Smooth muscle cell (in vitro differentiated cells): ENCODE results near the gene TSPAN5. TPM values are rescaled to one million over a fixed set of nuclear protein-coding genes. Genes with fewer than 3 reads are reported as not detected.

Experiments
- DNase-seq: peaks from one replicate; lab custom pipeline; 2025; ENCODE audit not compliant: unreplicated experiment; lab: John Stamatoyannopoulos, UW
- H2AFZ ChIP-seq: fragments of 200-600 bp; sonication (generic); 2 replicates; pipeline ENCODE4 v1.6.0; 2016; ENCODE audit warnings: antibody characterized with exemption, low read depth, mild to moderate bottlenecking
- H3F3A ChIP-seq: fragments of 200-600 bp; sonication (generic); 2 replicates; pipeline ENCODE4 v1.6.0; 2017; ENCODE audit warnings: antibody characterized with exemption, low read depth
- H3K27ac ChIP-seq: fragments of 200-600 bp; sonication (generic); 2 replicates; pipeline ENCODE4 v1.5.1; 2016; ENCODE audit warnings: low read depth, mild to moderate bottlenecking
- H3K27me3 ChIP-seq: fragments of 200-600 bp; sonication (generic); 2 replicates; pipeline ENCODE4 v1.6.1; 2016; ENCODE audit warnings: low read depth, mild to moderate bottlenecking
- H3K36me3 ChIP-seq: fragments of 200-600 bp; sonication (generic); 2 replicates; pipeline ENCODE4 v1.5.1; 2016; ENCODE audit warnings: low read depth
- H3K4me1 ChIP-seq: fragments of 200-600 bp; sonication (generic); 2 replicates; pipeline ENCODE4 v1.5.1; 2016; ENCODE audit warnings: low read depth
- H3K4me2 ChIP-seq: fragments of 200-600 bp; sonication (generic); 2 replicates; pipeline ENCODE4 v1.6.0; 2016; ENCODE audit warnings: mild to moderate bottlenecking
- H3K4me3 ChIP-seq: fragments of 200-600 bp; sonication (generic); 2 replicates; pipeline ENCODE4 v1.5.1; 2016; ENCODE audit warnings: mild to moderate bottlenecking
- H3K79me2 ChIP-seq: fragments of 200-600 bp; sonication (generic); 2 replicates; pipeline ENCODE4 v1.6.0; 2016; ENCODE audit warnings: low read depth, mild to moderate bottlenecking
- H3K9ac ChIP-seq: fragments of 200-600 bp; sonication (generic); 2 replicates; pipeline ENCODE4 v1.6.0; 2016; ENCODE audit warnings: low read depth
- H3K9me3 ChIP-seq: fragments of 200-600 bp; sonication (generic); replicated peaks from 2 replicates; pipeline ENCODE4 v1.5.1; 2016; ENCODE audit warnings: low read depth
- H4K20me1 ChIP-seq: fragments of 200-600 bp; sonication (generic); 2 replicates; pipeline ENCODE4 v1.6.0; 2016; ENCODE audit warnings: low read depth
- CTCF ChIP-seq: fragments of 200-600 bp; sonication (generic); IDR thresholded peaks from 2 replicates; pipeline ENCODE4 v1.5.1; 2017; ENCODE audit warnings: borderline replicate concordance, mild to moderate bottlenecking, antibody characterized with exemption; ENCODE audit not compliant: insufficient read depth, poor library complexity, severe bottlenecking
- WGBS: methylation state at CpG from one replicate; pipeline ENCODE4 v1.1.7; 2016; ENCODE audit warnings: low lambda C conversion rate; 5-methylcytosine and 5-hydroxymethylcytosine counted together
- polyA plus RNA-seq: library from polyadenylated mRNA; unstranded; fragments of >200 nt; fragmentation: Nextera tagmentation; extraction: Ambion mirVana; gene quantifications from 2 replicates; pipeline ENCODE4 v1.2.1, GENCODE V29; 2016
- total RNA-seq: library from RNA; depleted of rRNA; stranded (reverse); fragments of >200 nt; gene quantifications from 2 replicates; pipeline ENCODE4 v1.2.3, GENCODE V29; 2014

The TSPAN5 gene
- total and polyA plus RNA-seq, 2 experiments from 2014 or later: 28.3 to 35.8 TPM

- Histone ChIP-seq H3K27me3 (no peaks in the 10 kb centered on the region), H3K36me3 (no peaks in the 10 kb centered on the region), H3K9ac (no peak overlapping the region), H3K27ac (peak overlapping the region; percentile 76), H3K4me2 (peak overlapping the region; percentile 74), H3F3A (peaks cover 15% of the 10 kb centered on the region), H3K4me1 (peaks cover 35% of the 10 kb centered on the region), H4K20me1 (no peaks in the 10 kb centered on the region), H3K79me2 (peaks cover 87% of the 10 kb centered on the region), H3K9me3 (no peaks in the 10 kb centered on the region), H3K4me3 (no peak overlapping the region), H2AFZ (no peak overlapping the region)
- 77% methylated on average over 4 of the region's 4 CpGs for WGBS
- no peak for DNase-seq
- TF ChIP-seq CTCF: no peak
Observed at GRCh38 chr4:98614662-98615061, 43.7 kb downstream of the TSPAN5 start.

GRCh38 chr4:98614094-98614493, 44.3 kb downstream of the TSPAN5 start:
- Histone ChIP-seq H3K79me2 (peaks cover 87% of the 10 kb centered on the region), H3K27ac (peak overlapping the region; percentile 76), H3K27me3 (no peaks in the 10 kb centered on the region), H3K36me3 (no peaks in the 10 kb centered on the region), H3K4me2 (peak overlapping the region; percentile 74), H3F3A (peaks cover 15% of the 10 kb centered on the region), H2AFZ (no peak overlapping the region), H4K20me1 (no peaks in the 10 kb centered on the region), H3K9ac (peak overlapping the region; percentile 5), H3K9me3 (no peaks in the 10 kb centered on the region), H3K4me3 (no peak overlapping the region), H3K4me1 (peaks cover 41% of the 10 kb centered on the region)
- 28% methylated on average over 3 of the region's 3 CpGs for WGBS
- no peak for TF ChIP-seq CTCF
- DNase-seq: no peak

- Histone ChIP-seq H3K36me3 (no peaks in the 10 kb centered on the region), H4K20me1 (no peaks in the 10 kb centered on the region), H3F3A (peaks cover 15% of the 10 kb centered on the region), H3K4me3 (no peak overlapping the region), H3K4me1 (peaks cover 45% of the 10 kb centered on the region), H3K27me3 (no peaks in the 10 kb centered on the region), H3K79me2 (peaks cover 87% of the 10 kb centered on the region), H2AFZ (no peak overlapping the region), H3K9ac (peak overlapping the region; percentile 5), H3K27ac (peak overlapping the region; percentile 76), H3K9me3 (no peaks in the 10 kb centered on the region), H3K4me2 (peak overlapping the region; percentile 74)
- no peak for TF ChIP-seq CTCF
- WGBS: 11% methylated on average over 4 of the region's 4 CpGs
- no peak for DNase-seq
Observed at GRCh38 chr4:98613453-98614075, 44.8 kb downstream of the TSPAN5 start.
